Duodenal mucosa (tissue), 2 donors: ENCODE results near the gene P4HB.

ENCODE experiments used
- H3K27ac ChIP-seq: one replicate; pipeline ENCODE4 v1.7.0; 2013; ENCODE audit warnings: low read depth, low read length
- H3K27me3 ChIP-seq, 2 donors: one replicate each; pipeline ENCODE4 v1.7.0; 2013; ENCODE audit warnings: low read length in 2 of 2, control low read depth in 1 of 2; ENCODE audit not compliant: insufficient read depth in 2 of 2, control insufficient read depth in 1 of 2
- H3K36me3 ChIP-seq, 2 donors: one replicate each; pipeline ENCODE4 v1.7.0; 2013; ENCODE audit warnings: low read length in 2 of 2, control low read depth in 1 of 2; ENCODE audit not compliant: insufficient read depth in 2 of 2, control insufficient read depth in 1 of 2
- H3K4me1 ChIP-seq, 2 donors: one replicate each; pipeline ENCODE4 v1.7.0; 2013; ENCODE audit warnings: low read length in 2 of 2, control low read depth in 1 of 2; ENCODE audit not compliant: insufficient read depth in 2 of 2, control insufficient read depth in 1 of 2
- H3K4me3 ChIP-seq, 2 donors: one replicate each; pipeline ENCODE4 v1.7.0; 2013; ENCODE audit warnings: low read length in 2 of 2, low read depth in 1 of 2
- H3K9ac ChIP-seq, 2 donors: one replicate each; pipeline ENCODE4 v1.7.0; 2013; ENCODE audit warnings: low read length in 2 of 2, low read depth in 1 of 2
- H3K9me3 ChIP-seq, 2 donors: one replicate each; pipeline ENCODE4 v1.7.0; 2013; ENCODE audit warnings: low read length in 2 of 2, control low read depth in 1 of 2; ENCODE audit not compliant: control insufficient read depth in 1 of 2

P4HB gene

GRCh38 chr17:81803728-81804558 is 56.4 kb downstream of the P4HB start, which contains the start of gene GCGR:
Gene GCGR, plus strand, starts transcription at chr17:81804150. Its CDS starts 4,869 bp downstream, at chr17:81809019.
- Histone ChIP-seq H3K9me3 (no peaks in the 10 kb centered on the region), H3K4me3 (no peak within 1 kb of the TSS), H3K27ac (no peak within 1 kb of the TSS), H3K9ac (no peak within 1 kb of the TSS), H3K36me3 (no peaks in the 10 kb centered on the region), H3K27me3 (peaks cover 56 to 63% of the 10 kb centered on the region in 2 donors), H3K4me1 (no peaks in the 10 kb centered on the region)

DNA sequence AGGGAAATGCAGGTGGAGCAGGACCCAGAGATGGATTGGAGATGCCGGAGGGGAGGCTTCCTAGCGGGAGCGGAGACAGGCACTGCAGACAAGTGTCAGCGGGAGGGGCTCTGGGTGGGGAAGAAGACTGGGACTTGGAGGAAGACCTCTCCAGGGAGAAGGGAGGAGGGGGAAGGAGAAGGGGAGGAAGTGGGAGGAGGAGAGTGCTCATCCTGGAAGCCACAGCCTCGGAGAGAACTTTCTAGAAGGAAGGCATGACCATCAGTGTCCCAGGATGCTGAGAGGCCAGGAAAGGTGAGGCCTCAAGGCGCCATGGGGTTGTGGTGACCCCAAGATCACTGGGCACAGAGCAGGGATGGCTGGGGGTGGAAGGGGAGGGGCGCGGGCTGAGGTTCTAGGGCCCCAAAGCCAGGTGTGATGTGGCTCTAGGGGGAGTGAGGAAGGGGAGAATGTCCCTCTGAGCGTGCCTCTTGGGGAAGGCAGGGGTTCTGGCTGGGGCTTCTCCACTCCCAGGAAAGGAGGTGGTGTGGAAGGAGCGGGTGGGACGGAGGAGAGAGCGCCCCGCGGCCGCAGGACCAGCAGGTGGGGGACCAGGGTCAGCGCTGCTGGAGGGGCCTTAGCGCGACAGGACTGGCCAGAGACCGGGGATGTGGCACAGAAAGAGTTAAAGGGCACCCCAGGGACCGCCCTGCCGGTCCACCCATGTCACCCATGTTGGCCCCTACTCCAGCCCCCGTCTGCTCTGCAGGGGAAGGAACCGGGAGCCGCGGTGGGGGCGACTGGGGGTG is 57.3 kb downstream of the P4HB start:
- Histone ChIP-seq H3K9ac (no peak overlapping the region), H3K4me3 (no peak overlapping the region), H3K36me3 (no peaks in the 10 kb centered on the region), H3K27ac (no peak overlapping the region), H3K9me3 (no peaks in the 10 kb centered on the region), H3K27me3 (peaks cover 50 to 61% of the 10 kb centered on the region in 2 donors), H3K4me1 (no peaks in the 10 kb centered on the region)

GRCh38 chr17:81802048-81802758 is 58.1 kb downstream of the P4HB start:
- no peaks in the 10 kb centered on the region for H3K4me1 ChIP-seq
- H3K9me3 ChIP-seq: no peaks in the 10 kb centered on the region
- peaks cover 42 to 54% of the 10 kb centered on the region in 2 donors for H3K27me3 ChIP-seq
- no peak overlapping the region for H3K9ac ChIP-seq
- H3K27ac ChIP-seq: no peak overlapping the region
- no peaks in the 10 kb centered on the region for H3K36me3 ChIP-seq
- no peak overlapping the region for H3K4me3 ChIP-seq

GRCh38 chr17:81801327-81801726 is 59.0 kb downstream of the P4HB start:
- Histone ChIP-seq H3K36me3 (no peaks in the 10 kb centered on the region), H3K27me3 (peaks cover 36 to 45% of the 10 kb centered on the region in 2 donors), H3K4me1 (no peaks in the 10 kb centered on the region), H3K4me3 (no peak overlapping the region), H3K27ac (no peak overlapping the region), H3K9me3 (no peaks in the 10 kb centered on the region), H3K9ac (no peak overlapping the region)

- H3K4me1 ChIP-seq: peaks cover 0 to 7% of the 10 kb centered on the region in 2 donors
- H3K27me3 ChIP-seq: peaks cover 0 to 20% of the 10 kb centered on the region in 2 donors
- no peak overlapping the region for H3K4me3 ChIP-seq
- H3K9me3 ChIP-seq: no peaks in the 10 kb centered on the region
- H3K27ac ChIP-seq: no peak overlapping the region
- H3K9ac ChIP-seq: no peak overlapping the region
- H3K36me3 ChIP-seq: no peaks in the 10 kb centered on the region
These were observed 65.8 kb downstream of the P4HB start for GRCh38 chr17:81794509-81794908.

GRCh38 chr17:81794074-81794476 is 66.3 kb downstream of the P4HB start:
- no peak overlapping the region for H3K27ac ChIP-seq
- H3K4me1 ChIP-seq: peaks cover 0 to 7% of the 10 kb centered on the region in 2 donors
- no peaks in the 10 kb centered on the region for H3K36me3 ChIP-seq
- no peaks in the 10 kb centered on the region for H3K9me3 ChIP-seq
- H3K27me3 ChIP-seq: peaks cover 0 to 20% of the 10 kb centered on the region in 2 donors
- H3K4me3 ChIP-seq: no peak overlapping the region
- no peak overlapping the region for H3K9ac ChIP-seq
